Bronchial epithelial cell (primary cell): Measurements from ENCODE around the gene PRKCE. TPM values are rescaled to one million over a fixed set of nuclear protein-coding genes. Genes with fewer than 3 reads are reported as not detected.

Experiments
- DNase-seq: peaks from one replicate; pipeline ENCODE4 v3.0.0-alpha.2; 2010; ENCODE audit warnings: low read depth
- FAIRE-seq: peaks from 2 replicates; lab custom pipeline; 2011; peaks lifted over from hg19 to GRCh38; lab: Jason Lieb, UNC
- H3K27me3 ChIP-seq: 2 replicates; pipeline ENCODE4 v1.5.1; 2011; ENCODE audit warnings: low read length; ENCODE audit not compliant: control insufficient read depth, insufficient read depth
- H3K36me3 ChIP-seq: 2 replicates; pipeline ENCODE4 v1.5.1; 2011; ENCODE audit warnings: low read length; ENCODE audit not compliant: control insufficient read depth, insufficient read depth
- H3K4me3 ChIP-seq: 2 replicates; pipeline ENCODE4 v1.5.1; 2011; ENCODE audit warnings: mild to moderate bottlenecking, low read depth, low read length, control low read depth
- total RNA-seq: library from RNA; depleted of rRNA; stranded (reverse); fragments of >200 nt; gene quantifications from 2 replicates; pipeline ENCODE4 v1.2.1, GENCODE V29; 2014
- TF ChIP-seq, protein P1 (sequence below): IDR thresholded peaks from 2 replicates; pipeline ENCODE4 v1.5.1; 2011; ENCODE audit warnings: mild to moderate bottlenecking, moderate library complexity, low read length, control low read depth, inconsistent platforms; ENCODE audit not compliant: insufficient read depth, severe bottlenecking

Gene PRKCE
- total RNA-seq, 1 donor from 2014 or later, result 6.3 TPM

DNA sequence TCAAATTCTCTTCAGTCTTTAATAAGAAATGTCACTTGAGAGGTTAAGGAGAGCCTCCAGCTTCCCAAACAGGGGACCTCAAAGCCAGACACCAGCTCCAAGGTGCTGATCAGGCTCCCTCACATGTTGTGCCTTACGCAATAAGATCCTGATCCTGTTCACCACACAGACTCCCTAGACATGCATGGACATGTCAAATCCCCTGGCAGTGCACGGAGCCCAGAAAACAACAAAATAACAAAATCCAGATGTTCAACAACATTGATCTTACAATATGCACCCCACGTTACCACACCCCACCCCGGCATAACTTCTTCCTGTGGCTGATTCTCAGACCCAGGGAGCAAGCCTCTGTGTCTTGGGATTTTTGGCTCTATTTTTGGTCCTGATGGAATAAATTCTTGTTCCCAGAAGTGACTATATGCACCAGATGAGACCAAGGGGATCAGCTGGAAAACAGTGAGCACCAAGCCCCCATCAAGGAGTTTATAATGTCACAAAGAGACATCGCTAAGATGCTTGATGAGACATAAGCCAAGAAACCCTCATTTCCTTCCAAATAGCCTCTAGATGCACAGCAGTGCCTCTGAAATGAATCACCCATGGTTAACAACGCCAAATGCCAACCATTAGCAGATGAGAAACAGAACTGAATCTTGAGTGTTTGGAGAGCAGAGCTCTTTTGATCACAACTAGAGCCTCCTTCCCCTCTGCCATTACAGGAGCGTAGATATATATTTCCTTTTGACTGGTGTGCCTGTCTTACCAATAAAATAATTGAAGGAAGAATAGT, 198.2 kb downstream of the PRKCE start:
- FAIRE-seq, result no peak
- Histone ChIP-seq H3K36me3 (no peaks in the 10 kb centered on the region), H3K27me3 (no peaks in the 10 kb centered on the region), H3K4me3 (no peak overlapping the region)
- TF ChIP-seq, protein P1, sequence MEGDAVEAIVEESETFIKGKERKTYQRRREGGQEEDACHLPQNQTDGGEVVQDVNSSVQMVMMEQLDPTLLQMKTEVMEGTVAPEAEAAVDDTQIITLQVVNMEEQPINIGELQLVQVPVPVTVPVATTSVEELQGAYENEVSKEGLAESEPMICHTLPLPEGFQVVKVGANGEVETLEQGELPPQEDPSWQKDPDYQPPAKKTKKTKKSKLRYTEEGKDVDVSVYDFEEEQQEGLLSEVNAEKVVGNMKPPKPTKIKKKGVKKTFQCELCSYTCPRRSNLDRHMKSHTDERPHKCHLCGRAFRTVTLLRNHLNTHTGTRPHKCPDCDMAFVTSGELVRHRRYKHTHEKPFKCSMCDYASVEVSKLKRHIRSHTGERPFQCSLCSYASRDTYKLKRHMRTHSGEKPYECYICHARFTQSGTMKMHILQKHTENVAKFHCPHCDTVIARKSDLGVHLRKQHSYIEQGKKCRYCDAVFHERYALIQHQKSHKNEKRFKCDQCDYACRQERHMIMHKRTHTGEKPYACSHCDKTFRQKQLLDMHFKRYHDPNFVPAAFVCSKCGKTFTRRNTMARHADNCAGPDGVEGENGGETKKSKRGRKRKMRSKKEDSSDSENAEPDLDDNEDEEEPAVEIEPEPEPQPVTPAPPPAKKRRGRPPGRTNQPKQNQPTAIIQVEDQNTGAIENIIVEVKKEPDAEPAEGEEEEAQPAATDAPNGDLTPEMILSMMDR, result no peak
- DNase-seq, result peak; percentile 88

DNA sequence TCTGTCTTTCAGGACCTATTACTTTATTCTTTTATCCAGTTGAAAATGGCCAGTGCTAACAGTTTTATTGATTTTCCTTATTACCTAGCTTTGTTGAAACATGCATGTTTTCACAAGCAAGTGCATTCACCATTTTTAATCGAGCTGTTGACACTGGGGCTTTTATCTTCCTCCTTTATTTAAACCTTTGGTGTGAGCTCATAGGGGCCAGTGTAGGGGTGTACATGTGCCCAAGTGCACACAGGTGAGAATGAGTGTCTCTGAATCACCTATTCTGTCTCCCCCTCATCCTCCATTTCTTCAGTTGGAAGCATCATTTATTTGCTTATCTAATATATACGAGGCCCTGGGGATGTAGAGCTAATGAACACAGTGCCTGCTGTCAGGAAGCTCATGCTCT, 199.1 kb downstream of the PRKCE start:
- FAIRE-seq (no peak), DNase-seq (peak; percentile 41)
- H3K36me3 ChIP-seq, result no peaks in the 10 kb centered on the region
- TF ChIP-seq, protein P1, result no peak
- no peaks in the 10 kb centered on the region for H3K27me3 ChIP-seq
- H3K4me3 ChIP-seq, result no peak overlapping the region

DNA sequence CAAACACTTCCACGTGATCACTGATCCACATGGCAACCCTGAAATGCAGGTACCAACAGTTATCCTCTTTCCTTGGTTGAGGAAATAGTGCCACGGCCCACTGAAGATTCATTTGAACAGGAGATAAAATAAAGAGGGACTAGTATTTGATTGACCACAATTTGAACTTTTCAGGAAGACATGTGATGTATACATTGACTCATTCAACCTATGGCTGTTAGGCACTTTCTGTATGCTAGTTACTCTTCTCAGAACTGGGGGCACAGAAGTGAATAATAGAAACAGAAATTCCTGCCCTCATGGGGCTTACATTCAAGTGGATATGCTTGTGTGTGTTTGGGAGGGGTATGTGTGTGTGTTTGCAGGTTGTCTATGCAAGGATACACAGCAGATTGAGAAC, 199.6 kb downstream of the PRKCE start:
- TF ChIP-seq, protein P1, result no peak
- no peaks in the 10 kb centered on the region for H3K36me3 ChIP-seq
- H3K4me3 ChIP-seq, result no peak overlapping the region
- FAIRE-seq (no peak), DNase-seq (peak; percentile 50)
- no peaks in the 10 kb centered on the region for H3K27me3 ChIP-seq

DNA sequence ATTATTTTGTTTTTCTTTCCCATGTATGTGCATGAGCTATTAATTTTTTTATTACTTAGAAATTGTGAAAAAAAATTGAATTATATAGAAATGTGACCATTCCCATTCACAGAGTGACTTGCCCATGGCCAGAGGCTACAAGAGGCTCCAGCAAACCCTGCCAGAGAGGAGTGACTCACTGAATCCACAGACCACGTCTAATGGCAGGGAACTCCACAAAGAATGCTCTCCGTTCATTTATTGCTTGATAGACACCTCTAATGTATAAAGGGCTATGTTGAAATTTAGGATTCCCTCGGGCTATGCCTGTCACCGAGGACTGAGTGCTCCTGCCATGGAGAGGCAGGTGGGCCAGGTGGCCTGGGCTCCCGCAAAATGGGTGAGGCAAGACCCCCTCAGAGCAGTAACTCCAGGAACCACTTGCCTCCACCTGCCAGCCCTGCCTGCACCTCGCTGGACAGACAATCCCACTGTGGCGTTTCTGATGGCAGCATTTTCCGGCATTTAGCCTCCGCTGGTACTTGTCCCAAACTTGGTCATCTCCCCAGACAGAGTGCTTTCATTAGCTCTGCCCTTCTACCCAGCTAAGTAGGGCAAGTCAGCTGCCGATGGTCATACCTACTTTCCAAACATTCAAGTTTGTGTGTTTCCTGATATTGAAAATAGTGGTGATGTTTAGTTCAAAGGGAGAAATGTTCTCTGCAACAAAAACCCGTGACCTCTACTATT, 200.3 kb downstream of the PRKCE start:
- TF ChIP-seq, protein P1, result no peak
- no peaks in the 10 kb centered on the region for H3K27me3 ChIP-seq
- FAIRE-seq, result no peak

DNA sequence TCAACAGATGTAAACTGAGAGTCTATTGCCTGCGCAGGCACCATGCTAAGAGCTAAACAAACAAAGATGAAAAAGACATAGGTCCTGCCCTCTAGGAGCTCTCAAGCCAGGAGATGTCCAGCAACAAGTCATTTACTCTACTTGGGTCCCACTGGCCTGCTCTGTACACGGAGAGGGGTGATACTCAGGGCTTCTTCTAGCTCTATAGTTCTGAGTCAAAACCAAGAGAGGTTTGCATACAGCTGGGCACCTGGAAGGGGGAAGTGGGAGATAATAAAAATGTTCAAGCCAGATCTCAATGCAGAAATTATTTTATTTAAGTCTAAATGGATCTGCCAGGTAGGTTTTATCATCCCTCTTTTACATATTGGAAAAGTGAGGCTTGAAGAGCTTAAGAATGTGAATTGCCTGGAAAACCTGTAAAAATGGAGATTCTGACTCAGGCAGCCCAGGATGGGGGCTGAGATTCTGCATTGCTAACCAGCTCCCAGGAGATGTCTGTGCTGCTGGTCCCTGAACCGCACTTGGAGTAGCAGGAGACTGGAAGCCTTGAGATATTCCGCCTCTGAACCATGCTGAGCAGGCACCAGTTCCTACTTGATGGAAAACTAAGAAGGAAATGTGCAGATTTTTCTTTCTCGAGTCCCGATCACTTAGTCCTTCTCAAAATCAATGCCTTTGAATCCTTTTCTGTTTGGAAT, 201.1 kb downstream of the PRKCE start:
- DNase-seq (no peak), FAIRE-seq (no peak)
- Histone ChIP-seq H3K4me3 (no peak overlapping the region), H3K27me3 (no peaks in the 10 kb centered on the region), H3K36me3 (no peaks in the 10 kb centered on the region)
- TF ChIP-seq, protein P1, result no peak

More for the DNA sequence above, 200.3 kb downstream of the PRKCE start:
- H3K36me3 ChIP-seq, result no peaks in the 10 kb centered on the region
- peak; percentile 88 for DNase-seq
- H3K4me3 ChIP-seq, result no peak overlapping the region
